Osteoblast (primary cell): Measurements from ENCODE around the gene OGDHL. TPM values are rescaled to one million over a fixed set of nuclear protein-coding genes. Genes with fewer than 3 reads are reported as not detected.

ENCODE experiments used
- DNase-seq: peaks from one replicate; pipeline ENCODE4 v3.0.0; 2011; ENCODE audit warnings: low spot score, mixed read lengths; ENCODE audit not compliant: insufficient read length; ENCODE audit errors: missing footprints
- H2AFZ ChIP-seq: 2 replicates; pipeline ENCODE4 v1.6.0; 2011; ENCODE audit warnings: mild to moderate bottlenecking, low read length
- H3K27ac ChIP-seq: 2 replicates; pipeline ENCODE4 v1.5.1; 2011; ENCODE audit warnings: mild to moderate bottlenecking, low read depth, low read length, moderate library complexity
- H3K27me3 ChIP-seq: 2 replicates; pipeline ENCODE4 v1.6.0; 2012; ENCODE audit warnings: mild to moderate bottlenecking, control low read depth, inconsistent platforms, low read length, moderate library complexity; ENCODE audit not compliant: insufficient read depth
- H3K36me3 ChIP-seq: 2 replicates; pipeline ENCODE4 v1.5.1; 2011; ENCODE audit warnings: mild to moderate bottlenecking, low read length, control low read depth, moderate library complexity; ENCODE audit not compliant: insufficient read depth
- H3K4me1 ChIP-seq: 2 replicates; pipeline ENCODE4 v1.5.1; 2011; ENCODE audit warnings: mild to moderate bottlenecking, low read length, control low read depth, moderate library complexity; ENCODE audit not compliant: insufficient read depth
- H3K4me2 ChIP-seq: 2 replicates; pipeline ENCODE4 v1.6.0; 2011; ENCODE audit warnings: mild to moderate bottlenecking, low read length; ENCODE audit not compliant: insufficient read depth
- H3K4me3 ChIP-seq: fragments of 200-600 bp; sonication (generic); 3 replicates; pipeline ENCODE4 v1.5.1; 2012; ENCODE audit warnings: mild to moderate bottlenecking, low read length, inconsistent platforms; ENCODE audit not compliant: insufficient read depth
- H3K79me2 ChIP-seq: 2 replicates; pipeline ENCODE4 v1.6.0; 2012; ENCODE audit warnings: mild to moderate bottlenecking, low read length, control low read depth, inconsistent platforms; ENCODE audit not compliant: insufficient read depth
- H3K9me3 ChIP-seq: 2 replicates; pipeline ENCODE4 v1.5.1; 2011; ENCODE audit warnings: low read depth, low read length, control low read depth
- H4K20me1 ChIP-seq: 2 replicates; pipeline ENCODE4 v1.6.0; 2012; ENCODE audit warnings: mild to moderate bottlenecking, low read length, control low read depth; ENCODE audit not compliant: insufficient read depth
- total RNA-seq: library from RNA; depleted of rRNA; stranded (reverse); fragments of >200 nt; gene quantifications from 2 replicates; pipeline ENCODE4 v1.2.3, GENCODE V29; 2012
- TF ChIP-seq, protein P1 (sequence below): IDR thresholded peaks from 2 replicates; pipeline ENCODE4 v1.5.1; 2011; ENCODE audit warnings: mild to moderate bottlenecking, low read depth, low read length, moderate library complexity; ENCODE audit errors: extremely low read depth

The OGDHL gene
- total RNA-seq, result under 0.01 and 0.36 TPM in 2 replicates

GRCh38 chr10:49761789-49762565, at the start of gene OGDHL:
Gene OGDHL (minus strand): TSS chr10:49762323. CDS start chr10:49758592, 3,731 bp downstream.
- H3K27ac ChIP-seq, result no peak within 1 kb of the TSS
- peak within 1 kb of the TSS; percentile 64 for H3K4me2 ChIP-seq
- peak; percentile 94 for DNase-seq
- no peaks in the 10 kb centered on the region for H3K79me2 ChIP-seq
- H3K9me3 ChIP-seq, result no peaks in the 10 kb centered on the region
- H3K4me3 ChIP-seq, result peak within 1 kb of the TSS; percentile 67
- no peak within 1 kb of the TSS for H2AFZ ChIP-seq
- H3K36me3 ChIP-seq, result no peaks in the 10 kb centered on the region
- H3K4me1 ChIP-seq, result no peaks in the 10 kb centered on the region
- TF ChIP-seq, protein P1, sequence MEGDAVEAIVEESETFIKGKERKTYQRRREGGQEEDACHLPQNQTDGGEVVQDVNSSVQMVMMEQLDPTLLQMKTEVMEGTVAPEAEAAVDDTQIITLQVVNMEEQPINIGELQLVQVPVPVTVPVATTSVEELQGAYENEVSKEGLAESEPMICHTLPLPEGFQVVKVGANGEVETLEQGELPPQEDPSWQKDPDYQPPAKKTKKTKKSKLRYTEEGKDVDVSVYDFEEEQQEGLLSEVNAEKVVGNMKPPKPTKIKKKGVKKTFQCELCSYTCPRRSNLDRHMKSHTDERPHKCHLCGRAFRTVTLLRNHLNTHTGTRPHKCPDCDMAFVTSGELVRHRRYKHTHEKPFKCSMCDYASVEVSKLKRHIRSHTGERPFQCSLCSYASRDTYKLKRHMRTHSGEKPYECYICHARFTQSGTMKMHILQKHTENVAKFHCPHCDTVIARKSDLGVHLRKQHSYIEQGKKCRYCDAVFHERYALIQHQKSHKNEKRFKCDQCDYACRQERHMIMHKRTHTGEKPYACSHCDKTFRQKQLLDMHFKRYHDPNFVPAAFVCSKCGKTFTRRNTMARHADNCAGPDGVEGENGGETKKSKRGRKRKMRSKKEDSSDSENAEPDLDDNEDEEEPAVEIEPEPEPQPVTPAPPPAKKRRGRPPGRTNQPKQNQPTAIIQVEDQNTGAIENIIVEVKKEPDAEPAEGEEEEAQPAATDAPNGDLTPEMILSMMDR, result no peak
- peaks cover 8% of the 10 kb centered on the region for H3K27me3 ChIP-seq
- H4K20me1 ChIP-seq, result no peaks in the 10 kb centered on the region

DNA sequence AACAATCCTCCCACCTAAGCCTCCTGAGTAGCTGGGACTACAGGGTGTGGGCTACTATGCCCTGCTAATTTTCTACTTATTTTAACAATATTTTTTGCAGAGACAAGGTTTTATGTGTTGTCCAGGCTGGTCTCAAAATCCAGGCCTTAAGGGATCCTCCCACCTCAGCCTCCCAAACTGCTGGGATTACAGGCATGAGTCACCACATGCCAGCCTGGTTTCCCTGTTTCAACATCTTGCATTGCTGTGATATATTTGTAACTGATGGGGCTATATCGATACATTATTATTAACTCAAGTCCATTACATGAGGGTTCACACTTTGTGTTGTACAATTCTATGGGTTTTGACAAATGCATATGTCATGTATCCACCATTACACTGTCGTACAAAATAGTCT, 41.9 kb upstream of the OGDHL start:
- Histone ChIP-seq H3K79me2 (no peaks in the 10 kb centered on the region), H4K20me1 (no peaks in the 10 kb centered on the region), H3K27me3 (no peaks in the 10 kb centered on the region), H3K27ac (no peak overlapping the region), H3K9me3 (no peaks in the 10 kb centered on the region), H3K4me3 (no peak overlapping the region), H2AFZ (no peak overlapping the region), H3K36me3 (no peaks in the 10 kb centered on the region), H3K4me1 (no peaks in the 10 kb centered on the region), H3K4me2 (no peak overlapping the region)
- no peak for DNase-seq
- TF ChIP-seq, protein P1, result no peak

DNA sequence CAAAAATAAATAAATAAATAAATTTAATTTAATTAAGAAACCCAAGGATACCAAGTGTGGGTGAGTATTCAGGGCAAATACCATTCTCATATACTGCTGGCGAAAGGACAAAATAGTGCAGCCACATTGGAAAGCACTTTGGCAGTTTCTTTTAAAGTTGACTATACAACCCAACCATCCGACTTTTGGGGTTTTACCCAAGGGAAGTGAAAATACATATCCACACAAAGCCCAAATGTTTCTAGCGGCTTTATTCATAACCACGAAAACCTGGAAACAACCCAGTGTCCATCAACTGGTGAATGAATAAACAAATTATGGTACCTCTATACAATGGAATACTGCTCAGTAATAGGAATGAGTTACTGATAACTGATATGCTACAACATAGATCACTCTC, 36.2 kb upstream of the OGDHL start:
- TF ChIP-seq, protein P1, result no peak

DNA sequence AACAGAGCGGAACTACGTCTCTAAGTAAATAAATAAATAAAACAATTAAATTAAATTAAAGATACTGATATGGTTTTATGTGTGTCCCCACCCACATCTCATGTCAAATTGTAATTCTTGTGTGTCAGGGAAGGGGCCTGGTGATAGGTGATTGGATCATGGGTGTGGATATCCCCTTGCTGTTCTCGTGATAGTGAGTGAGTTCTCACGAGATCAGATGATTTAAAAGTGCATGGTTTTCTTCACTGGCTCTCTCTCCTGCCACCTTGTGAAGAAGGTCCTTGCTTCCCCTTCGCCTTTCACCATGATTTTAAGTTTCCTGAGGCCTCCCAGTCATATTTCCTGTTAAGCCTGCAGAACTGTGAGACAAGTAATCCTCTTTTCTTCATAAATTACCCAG, 29.0 kb upstream of the OGDHL start:
- no peak for DNase-seq
- Histone ChIP-seq H3K27ac (no peak overlapping the region), H3K27me3 (no peaks in the 10 kb centered on the region), H4K20me1 (no peaks in the 10 kb centered on the region), H3K79me2 (no peaks in the 10 kb centered on the region), H3K4me3 (no peak overlapping the region), H2AFZ (no peak overlapping the region), H3K36me3 (no peaks in the 10 kb centered on the region), H3K4me2 (no peak overlapping the region), H3K4me1 (no peaks in the 10 kb centered on the region), H3K9me3 (no peaks in the 10 kb centered on the region)
- TF ChIP-seq, protein P1, result no peak

More for the DNA sequence above, 36.2 kb upstream of the OGDHL start:
- Histone ChIP-seq H3K4me1 (no peaks in the 10 kb centered on the region), H3K27ac (no peak overlapping the region), H3K9me3 (no peaks in the 10 kb centered on the region), H3K36me3 (no peaks in the 10 kb centered on the region), H3K79me2 (no peaks in the 10 kb centered on the region), H4K20me1 (no peaks in the 10 kb centered on the region), H3K4me3 (no peak overlapping the region), H2AFZ (no peak overlapping the region), H3K27me3 (peaks cover 3% of the 10 kb centered on the region), H3K4me2 (no peak overlapping the region)
- no peak for DNase-seq
